T-helper 1 cell (primary cell): ENCODE measurements around the gene SHISA6.

Experiments used
- DNase-seq, 5 donors: peaks; one replicate each; pipeline ENCODE4 v3.0.0-alpha.2; 2012 to 2020

Gene SHISA6

GRCh38 chr17:11467639-11468038 lies 226.6 kb downstream of the SHISA6 start:
- no peak for DNase-seq

DNA sequence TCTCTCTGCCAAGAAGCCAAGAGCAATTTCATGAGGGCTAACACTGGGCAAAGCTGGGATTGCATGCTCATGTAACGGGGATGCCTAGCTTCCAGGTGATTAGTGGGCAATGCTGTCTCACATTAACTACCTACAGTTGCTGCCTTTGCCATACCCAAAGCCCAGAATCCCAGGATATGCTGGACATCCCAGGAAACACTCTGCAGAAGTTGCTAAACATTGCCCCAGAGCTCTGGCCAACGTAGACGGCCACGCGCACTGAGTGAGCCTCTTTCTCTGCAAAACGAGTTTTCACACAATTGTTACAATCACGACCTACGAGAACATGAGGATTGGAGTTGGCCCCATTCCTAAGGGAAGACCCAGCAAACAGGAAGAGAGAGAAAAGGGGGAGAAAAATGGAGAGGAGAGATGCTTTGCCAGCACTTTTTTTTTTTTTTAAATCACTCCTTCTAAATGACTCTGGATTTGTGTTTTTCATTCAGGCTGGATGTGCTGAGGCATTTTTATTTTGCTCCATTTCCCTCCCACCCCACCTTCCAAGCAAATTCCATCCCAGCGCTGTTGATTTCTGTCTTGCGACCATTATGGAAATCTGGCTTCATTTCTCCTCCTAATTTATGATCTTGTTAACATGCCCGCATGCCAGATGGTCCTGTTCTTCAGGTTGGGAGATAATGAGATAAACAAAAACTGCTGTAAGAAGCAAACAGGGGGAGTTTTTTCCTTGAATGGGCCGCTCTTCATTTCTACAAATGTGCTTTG lies 244.5 kb downstream of the SHISA6 start:
- DNase-seq, result no peak

- DNase-seq, result no peak
These were observed 245.3 kb downstream of the SHISA6 start for GRCh38 chr17:11486101-11486867.

DNA sequence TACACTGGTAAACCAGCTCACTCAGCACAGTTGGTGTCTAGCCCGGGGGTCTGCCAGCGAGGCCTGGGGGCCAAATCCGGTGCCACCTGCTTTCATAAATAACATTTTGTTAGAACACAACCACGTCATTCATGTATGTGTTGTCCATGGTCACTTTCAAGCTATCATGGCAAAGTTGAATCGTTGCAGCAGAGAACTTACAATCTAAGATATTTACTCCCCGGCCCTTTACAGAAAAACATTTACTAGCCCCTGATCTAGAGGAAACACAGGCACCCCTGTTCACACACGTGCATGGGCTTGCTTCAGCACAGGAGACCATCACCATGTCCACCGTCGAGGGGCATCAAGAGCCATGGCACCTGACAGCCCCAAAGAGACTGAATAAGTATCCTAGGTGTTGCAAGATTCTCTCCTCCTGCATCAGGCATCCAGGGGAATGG lies 245.9 kb downstream of the SHISA6 start:
- no peak for DNase-seq

DNA sequence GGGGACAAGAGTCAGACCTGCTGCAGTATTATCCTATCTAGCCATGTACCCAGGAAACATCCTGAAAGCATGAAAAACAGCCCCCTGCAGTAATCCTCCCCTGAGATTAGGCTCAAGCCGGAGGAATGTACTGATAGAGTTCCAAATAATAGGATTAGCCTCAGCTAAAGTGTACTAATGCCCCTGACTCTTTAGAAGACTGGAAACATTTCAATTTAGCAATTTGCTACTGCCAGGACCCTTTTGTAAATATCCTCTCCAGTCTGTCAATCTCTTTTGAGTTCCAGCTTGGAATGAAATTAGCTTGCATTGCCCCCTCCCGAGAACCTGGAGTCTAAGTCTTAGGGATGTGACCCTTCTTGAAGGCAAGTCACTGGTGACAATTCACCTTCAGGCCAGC lies 246.5 kb downstream of the SHISA6 start:
- DNase-seq, result no peak

DNA sequence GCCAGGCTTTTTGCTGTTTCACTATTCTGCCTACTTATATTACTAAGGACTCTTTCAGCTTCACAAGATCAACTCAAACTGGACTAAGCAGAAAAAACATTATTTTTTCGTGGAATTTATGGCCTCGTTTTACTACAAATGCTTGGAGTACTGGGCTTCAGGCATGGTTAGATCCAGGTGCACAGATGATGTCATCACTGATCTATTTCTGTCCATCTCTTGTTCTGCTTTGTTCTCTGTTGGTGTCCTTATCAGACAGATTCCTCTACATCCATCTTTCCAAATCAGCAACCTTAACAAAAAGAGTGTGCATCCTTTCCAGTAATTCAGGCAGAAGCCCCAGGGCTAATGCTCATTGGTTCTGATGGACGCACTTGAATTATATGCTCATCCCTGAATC lies 247.4 kb downstream of the SHISA6 start:
- no peak for DNase-seq

GRCh38 chr17:11490171-11490755 lies 249.2 kb downstream of the SHISA6 start:
- DNase-seq, result no peak

DNA sequence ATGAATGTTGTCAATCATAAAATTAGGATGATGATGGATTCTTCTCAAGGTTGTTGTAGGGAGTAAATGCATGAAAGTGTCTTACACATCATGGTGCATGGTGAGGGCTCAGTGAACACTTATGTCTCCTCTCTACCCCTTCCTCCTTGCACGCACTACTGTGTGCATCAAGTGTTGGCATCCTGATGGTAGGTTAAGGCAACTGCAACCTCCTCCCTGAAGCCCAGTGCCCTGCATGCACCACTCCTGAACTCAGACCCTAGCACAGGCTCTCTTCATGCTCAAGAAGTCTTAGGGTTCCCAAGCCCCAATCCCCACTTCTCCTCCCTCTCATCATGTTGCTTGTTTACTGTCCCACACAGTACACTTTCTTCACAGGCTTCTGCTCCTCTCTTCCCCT lies 251.5 kb downstream of the SHISA6 start:
- DNase-seq, result no peak

DNA sequence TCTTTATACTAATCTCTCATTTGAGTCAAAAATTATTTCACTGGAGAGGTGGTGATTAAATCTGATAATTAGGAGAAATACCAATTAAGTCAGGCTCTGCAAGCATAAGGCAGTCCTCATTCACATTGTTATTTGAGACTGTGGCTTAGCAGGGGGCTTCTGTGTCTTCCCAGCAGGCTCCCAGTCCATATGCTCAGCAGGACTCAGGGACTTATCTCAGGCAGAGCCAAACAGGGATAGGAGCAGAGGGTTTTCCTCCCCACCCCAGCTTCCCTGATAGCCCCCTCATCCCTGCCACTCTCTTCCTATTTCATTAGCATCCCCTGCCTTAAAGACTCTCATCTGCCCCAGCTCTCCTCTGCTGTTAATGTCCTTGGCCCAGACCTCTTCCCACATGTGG lies 252.9 kb downstream of the SHISA6 start:
- DNase-seq, result no peak

GRCh38 chr17:11495613-11496012 lies 254.6 kb downstream of the SHISA6 start:
- DNase-seq, result no peak

DNA sequence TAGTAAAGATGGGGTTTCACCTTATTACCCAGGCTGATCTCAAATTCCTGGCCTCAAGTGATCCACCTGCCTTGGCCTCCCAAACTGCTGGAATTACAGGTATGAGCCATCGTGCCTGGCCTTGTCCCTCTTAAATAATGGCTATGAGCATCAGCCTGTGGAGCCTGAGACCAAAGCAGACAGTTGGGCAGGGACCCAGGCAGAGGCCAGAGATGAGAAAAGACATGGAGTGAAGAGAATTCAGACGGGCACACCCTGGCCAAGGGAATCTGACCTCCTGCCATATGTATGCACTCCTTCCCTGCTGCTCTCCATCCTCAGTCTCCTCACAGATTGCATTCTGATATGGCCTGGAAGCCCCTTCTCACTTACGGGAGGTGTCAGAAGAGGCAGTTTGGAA lies 258.9 kb downstream of the SHISA6 start:
- no peak for DNase-seq

- DNase-seq, result no peak
These were observed 262.5 kb downstream of the SHISA6 start for GRCh38 chr17:11503308-11504035.

DNA sequence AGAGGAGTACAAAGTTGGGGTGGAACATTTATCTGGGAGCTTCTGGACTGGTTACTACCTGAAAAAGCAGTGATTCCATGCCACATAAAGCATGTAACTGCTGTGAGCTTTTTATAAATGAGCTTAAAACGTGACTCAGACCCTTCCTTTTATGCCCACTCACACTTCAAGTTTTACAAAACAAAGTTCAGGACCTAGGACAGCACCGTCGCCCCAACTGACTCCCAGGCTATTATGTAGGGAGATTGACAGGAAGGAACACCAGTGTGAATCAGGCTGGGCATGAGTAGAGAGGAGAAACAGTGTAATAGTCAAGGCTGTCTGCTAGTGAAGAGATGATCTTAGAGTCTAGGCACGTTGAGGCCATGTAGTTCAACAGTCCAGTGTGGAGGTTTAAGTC lies 265.6 kb downstream of the SHISA6 start:
- DNase-seq, result no peak

DNA sequence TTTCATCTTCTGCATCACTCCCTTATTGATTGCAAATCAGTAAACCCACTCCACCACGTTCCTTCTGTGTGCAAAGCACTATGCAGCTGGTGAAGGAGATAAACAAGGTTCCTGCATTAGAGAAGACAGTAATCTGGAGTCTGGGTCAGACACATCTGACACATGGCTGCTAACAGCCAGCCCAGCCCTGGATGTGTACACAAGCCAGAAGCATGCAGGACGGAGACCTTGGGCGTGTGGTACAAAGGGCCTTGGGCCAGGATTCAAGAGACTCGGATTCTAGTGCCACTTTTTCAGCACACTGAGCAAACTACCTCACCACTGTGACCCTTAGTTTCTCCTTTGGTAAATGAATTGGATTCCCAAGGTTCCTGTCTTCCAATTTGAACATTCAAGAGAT lies 270.7 kb downstream of the SHISA6 start:
- DNase-seq, result no peak

DNA sequence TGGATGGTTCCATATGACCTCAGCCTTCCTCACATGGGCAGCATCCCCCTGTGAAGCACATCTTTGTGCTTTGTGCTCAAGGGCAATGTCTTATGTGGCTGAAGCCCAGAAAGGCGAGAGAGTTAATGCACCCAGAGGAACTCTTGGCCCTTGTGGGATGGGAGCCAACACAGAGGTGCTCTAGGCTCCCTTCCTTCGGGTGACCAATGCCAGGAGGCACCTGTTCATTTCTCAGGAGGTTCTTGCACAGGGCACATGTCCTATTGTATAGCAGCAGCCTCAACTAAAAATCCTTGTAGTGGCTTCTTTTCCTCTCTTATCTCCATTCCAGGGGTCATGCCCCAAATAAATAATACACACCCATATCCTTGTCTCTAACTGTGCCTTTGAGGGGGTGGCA lies 273.6 kb downstream of the SHISA6 start:
- no peak for DNase-seq

- DNase-seq, result no peak
These were observed 274.1 kb downstream of the SHISA6 start for GRCh38 chr17:11514981-11515680.

DNA sequence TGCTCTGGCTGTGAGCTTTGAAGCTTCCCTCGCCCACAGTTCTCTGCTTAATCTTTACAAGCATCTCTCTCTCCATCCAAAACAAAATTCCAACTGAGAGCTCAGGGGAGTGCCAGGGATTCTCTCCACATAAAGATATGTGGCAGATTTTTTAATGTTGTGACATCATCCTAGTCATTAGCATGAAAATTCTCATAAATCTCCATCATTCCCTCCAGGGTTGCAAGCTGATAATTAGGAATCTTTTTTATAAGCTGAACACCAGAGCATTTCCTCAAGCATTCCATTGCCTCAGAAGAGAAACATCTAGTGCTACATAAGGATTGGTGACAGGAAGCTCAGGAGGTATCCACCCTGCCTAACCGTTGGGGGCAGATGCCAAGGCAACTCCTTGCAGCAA lies 274.9 kb downstream of the SHISA6 start:
- no peak for DNase-seq

DNA sequence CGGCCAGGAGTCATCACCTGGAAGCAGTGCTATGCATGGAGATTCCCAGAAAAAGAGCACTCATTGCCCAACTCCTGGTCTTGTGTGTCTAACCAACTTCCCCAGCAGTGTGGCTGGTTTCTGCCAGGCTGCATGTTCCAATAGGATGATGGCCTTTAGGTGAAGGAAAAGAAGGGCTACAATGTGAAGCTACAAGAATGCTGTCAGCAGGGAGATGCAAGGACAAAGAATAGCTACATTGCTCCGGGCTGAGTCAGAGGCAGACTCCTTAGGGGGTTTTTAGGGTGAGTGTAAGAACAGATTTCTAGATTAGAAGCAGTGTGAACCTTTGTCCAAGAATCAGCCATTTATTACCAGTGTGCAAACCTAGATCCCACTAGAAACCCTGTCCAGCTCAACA lies 294.2 kb downstream of the SHISA6 start:
- DNase-seq, result no peak

- DNase-seq, result no peak
These were observed 297.4 kb downstream of the SHISA6 start for GRCh38 chr17:11538366-11538765.

DNA sequence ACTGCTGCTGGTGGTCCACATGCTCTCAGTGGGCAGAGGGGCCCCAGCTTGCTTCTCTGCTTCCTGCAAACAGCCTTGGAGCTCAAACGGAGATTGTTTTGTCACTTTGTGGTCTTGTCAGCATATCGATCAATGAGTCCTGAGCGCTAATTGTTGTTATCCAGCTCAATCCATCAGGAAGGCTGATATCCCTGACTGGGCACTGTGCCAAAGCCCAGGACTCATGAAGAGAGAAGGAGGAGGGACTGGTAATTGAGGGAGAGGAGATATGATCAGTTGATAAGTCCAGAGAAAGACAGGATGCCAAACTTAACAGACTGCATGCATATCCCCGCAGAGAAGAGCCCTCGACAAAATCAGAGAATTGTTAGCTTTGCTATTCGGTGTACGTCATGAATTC lies 298.6 kb downstream of the SHISA6 start:
- DNase-seq, result no peak

GRCh38 chr17:11545002-11545401 lies 304.0 kb downstream of the SHISA6 start:
- no peak for DNase-seq

GRCh38 chr17:11545696-11546095 lies 304.7 kb downstream of the SHISA6 start:
- DNase-seq, result no peak

GRCh38 chr17:11547853-11548252 lies 306.8 kb downstream of the SHISA6 start:
- DNase-seq, result no peak
